Measurements from ENCODE around the gene PLB1. TPM values are rescaled to one million over a fixed set of nuclear protein-coding genes. Genes with fewer than 3 reads are reported as not detected.

The PLB1 gene
- total and polyA plus RNA-seq, 2 experiments from 2014 or later, result 0.06 to 0.21 TPM

DNA sequence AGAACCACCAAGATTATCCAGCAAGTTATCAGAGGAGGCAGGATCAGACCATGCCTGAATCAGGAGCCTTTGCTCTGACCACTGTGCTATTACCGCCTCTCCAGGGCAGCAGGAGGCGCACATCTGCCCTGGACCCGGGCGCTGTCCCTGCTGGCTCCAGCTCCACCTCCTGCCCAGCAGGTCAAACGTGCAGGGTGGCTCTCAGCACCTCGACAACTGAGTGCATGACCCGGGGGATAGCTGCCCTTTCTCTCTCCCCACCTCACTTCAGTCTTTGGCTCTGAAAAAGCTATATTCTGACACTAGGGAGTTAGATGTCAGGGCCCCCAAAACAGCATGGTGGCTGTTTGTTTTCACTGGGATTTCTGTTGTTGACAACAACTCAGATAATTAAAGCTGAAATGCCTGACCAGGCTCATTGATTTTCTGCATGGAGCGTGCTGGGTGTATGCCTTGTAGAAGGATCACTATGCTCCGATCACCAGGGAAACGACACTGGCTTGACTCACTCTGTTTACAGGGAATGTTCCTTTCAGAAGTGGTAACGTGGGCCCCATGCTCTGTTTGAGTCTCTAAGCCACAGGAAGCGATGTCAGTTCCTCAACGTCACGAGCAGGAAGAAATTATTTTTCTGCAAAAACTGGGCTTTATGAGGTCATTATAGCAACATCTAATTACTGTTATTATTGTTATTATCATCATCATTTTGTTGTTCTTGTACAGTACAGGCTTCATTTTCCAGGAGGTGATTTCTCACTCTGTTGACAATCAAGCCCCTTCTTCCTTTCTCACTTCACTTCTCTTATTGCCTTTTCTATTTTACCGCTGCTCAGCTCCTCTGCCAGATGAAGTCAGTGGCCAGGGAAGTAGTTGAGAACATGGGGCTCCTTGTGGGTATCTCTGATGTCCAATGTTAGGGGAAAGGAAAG lies 125.6 kb downstream of the PLB1 start:
- Mint-ChIP-seq H3K36me3 (ENCODE audit: low read depth) (no peaks in the 10 kb centered on the region), H3K4me1 (peaks cover 32% of the 10 kb centered on the region), H3K9me3 (no peaks in the 10 kb centered on the region; the same call in 2 of the 3 replicates), H3K4me3 (no peak overlapping the region), H3K27me3 (ENCODE audit: insufficient read depth, low read depth, poor library complexity) (peaks cover 8% of the 10 kb centered on the region), H3K27ac (no peak overlapping the region)
- H3K36me3 ChIP-seq (ENCODE audit: insufficient read depth), result no peaks in the 10 kb centered on the region
- no peaks in the 10 kb centered on the region for H3K27me3 ChIP-seq (ENCODE audit: insufficient read depth)
- no peak overlapping the region for H3K4me2 ChIP-seq
- no peak overlapping the region for H3K4me3 ChIP-seq
- no peaks in the 10 kb centered on the region for H4K20me1 ChIP-seq (replicated peaks; ENCODE audit: insufficient read depth)
- TF ChIP-seq ZNF114 (CRISPR knock-in tag; IDR thresholded peaks at IDR 0.05), result no peak
- TF ChIP-seq, protein P1, sequence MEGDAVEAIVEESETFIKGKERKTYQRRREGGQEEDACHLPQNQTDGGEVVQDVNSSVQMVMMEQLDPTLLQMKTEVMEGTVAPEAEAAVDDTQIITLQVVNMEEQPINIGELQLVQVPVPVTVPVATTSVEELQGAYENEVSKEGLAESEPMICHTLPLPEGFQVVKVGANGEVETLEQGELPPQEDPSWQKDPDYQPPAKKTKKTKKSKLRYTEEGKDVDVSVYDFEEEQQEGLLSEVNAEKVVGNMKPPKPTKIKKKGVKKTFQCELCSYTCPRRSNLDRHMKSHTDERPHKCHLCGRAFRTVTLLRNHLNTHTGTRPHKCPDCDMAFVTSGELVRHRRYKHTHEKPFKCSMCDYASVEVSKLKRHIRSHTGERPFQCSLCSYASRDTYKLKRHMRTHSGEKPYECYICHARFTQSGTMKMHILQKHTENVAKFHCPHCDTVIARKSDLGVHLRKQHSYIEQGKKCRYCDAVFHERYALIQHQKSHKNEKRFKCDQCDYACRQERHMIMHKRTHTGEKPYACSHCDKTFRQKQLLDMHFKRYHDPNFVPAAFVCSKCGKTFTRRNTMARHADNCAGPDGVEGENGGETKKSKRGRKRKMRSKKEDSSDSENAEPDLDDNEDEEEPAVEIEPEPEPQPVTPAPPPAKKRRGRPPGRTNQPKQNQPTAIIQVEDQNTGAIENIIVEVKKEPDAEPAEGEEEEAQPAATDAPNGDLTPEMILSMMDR (conservative IDR thresholded peaks at IDR 0.05; ENCODE audit: low read depth in 2 of 2), result peak in 1 of 2 experiments; percentile 78
- peak; percentile 49 for DNase-seq (ENCODE audit: low spot score)
- no peak overlapping the region for H3K27ac ChIP-seq (ENCODE audit: low read depth)
- H3F3A ChIP-seq (replicated peaks; ENCODE audit: low read depth), result no peaks in the 10 kb centered on the region
- H3K4me1 ChIP-seq (ENCODE audit: insufficient read depth), result peaks cover 11% of the 10 kb centered on the region
- 0 out of 2 replicates have a peak, but pooled peaks cover 4% of the 10 kb centered on the region for H3K9me2 ChIP-seq (ENCODE audit: insufficient read depth)
- peak overlapping the region; percentile 70; the same call in 1 of the 2 replicates for H2AFZ ChIP-seq
- peak; percentile 86 for ATAC-seq
- H3K79me2 ChIP-seq (replicated peaks; ENCODE audit: insufficient read depth), result no peaks in the 10 kb centered on the region

DNA sequence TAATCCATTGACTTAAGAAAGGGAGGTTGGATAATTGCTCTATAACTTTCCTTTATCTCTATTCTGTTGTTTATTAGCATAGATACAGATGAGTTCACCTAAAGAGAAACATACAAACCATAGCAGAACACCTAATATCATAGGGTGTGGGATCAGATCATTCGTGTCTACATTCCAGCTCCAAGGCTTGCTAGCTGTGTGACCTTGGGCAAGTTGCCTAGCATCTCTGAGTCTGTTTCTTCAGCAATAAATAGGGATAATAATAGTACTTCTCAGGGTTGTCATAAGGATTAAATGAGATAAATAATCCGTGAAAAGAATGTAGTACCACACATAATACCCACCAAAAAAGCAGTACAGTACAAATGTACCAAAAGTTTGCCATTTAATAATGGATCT lies 126.2 kb downstream of the PLB1 start:
- no peak for DNase-seq (ENCODE audit: low spot score)
- Histone ChIP-seq H3K4me1 (ENCODE audit: insufficient read depth) (peaks cover 11% of the 10 kb centered on the region), H3K4me3 (no peak overlapping the region), H2AFZ (no peak overlapping the region), H3K27ac (ENCODE audit: low read depth) (no peak overlapping the region), H3F3A (replicated peaks; ENCODE audit: low read depth) (no peaks in the 10 kb centered on the region), H3K9me2 (ENCODE audit: insufficient read depth) (0 out of 2 replicates have a peak, but pooled peaks cover 4% of the 10 kb centered on the region), H3K27me3 (ENCODE audit: insufficient read depth) (no peaks in the 10 kb centered on the region), H3K4me2 (no peak overlapping the region), H3K36me3 (ENCODE audit: insufficient read depth) (no peaks in the 10 kb centered on the region), H4K20me1 (replicated peaks; ENCODE audit: insufficient read depth) (no peaks in the 10 kb centered on the region), H3K79me2 (replicated peaks; ENCODE audit: insufficient read depth) (no peaks in the 10 kb centered on the region)
- Mint-ChIP-seq H3K27ac (no peak overlapping the region), H3K36me3 (ENCODE audit: low read depth) (no peaks in the 10 kb centered on the region), H3K4me3 (no peak overlapping the region), H3K9me3 (no peaks in the 10 kb centered on the region; the same call in 2 of the 3 replicates), H3K27me3 (ENCODE audit: insufficient read depth, low read depth, poor library complexity) (peaks cover 8% of the 10 kb centered on the region), H3K4me1 (peaks cover 32% of the 10 kb centered on the region)
- ATAC-seq, result no peak
- TF ChIP-seq ZNF331 (CRISPR knock-in tag; IDR thresholded peaks at IDR 0.05; ENCODE audit: low read depth) (no peak), NANOG (IDR thresholded peaks at IDR 0.05; ENCODE audit: borderline replicate concordance) (no peak), POLR2AphosphoS5 (IDR thresholded peaks at IDR 0.05; ENCODE audit: low read depth) (no peak), CREB1 (CRISPR knock-in tag; IDR thresholded peaks at IDR 0.05; ENCODE audit: low read depth) (no peak), EZH2 (IDR thresholded peaks at IDR 0.05; ENCODE audit: low read depth, unreplicated experiment) (no peak), STAT1 (IDR thresholded peaks at IDR 0.05; ENCODE audit: unreplicated experiment) (no peak), EZH2phosphoT487 (IDR thresholded peaks at IDR 0.05; ENCODE audit: unreplicated experiment) (no peak), ZNF114 (CRISPR knock-in tag; IDR thresholded peaks at IDR 0.05) (no peak), JUNB (IDR thresholded peaks at IDR 0.05; ENCODE audit: unreplicated experiment) (no peak)
- TF ChIP-seq, protein P1 (conservative IDR thresholded peaks at IDR 0.05; ENCODE audit: low read depth in 2 of 2), result no peak
- TF ChIP-seq, protein P2, sequence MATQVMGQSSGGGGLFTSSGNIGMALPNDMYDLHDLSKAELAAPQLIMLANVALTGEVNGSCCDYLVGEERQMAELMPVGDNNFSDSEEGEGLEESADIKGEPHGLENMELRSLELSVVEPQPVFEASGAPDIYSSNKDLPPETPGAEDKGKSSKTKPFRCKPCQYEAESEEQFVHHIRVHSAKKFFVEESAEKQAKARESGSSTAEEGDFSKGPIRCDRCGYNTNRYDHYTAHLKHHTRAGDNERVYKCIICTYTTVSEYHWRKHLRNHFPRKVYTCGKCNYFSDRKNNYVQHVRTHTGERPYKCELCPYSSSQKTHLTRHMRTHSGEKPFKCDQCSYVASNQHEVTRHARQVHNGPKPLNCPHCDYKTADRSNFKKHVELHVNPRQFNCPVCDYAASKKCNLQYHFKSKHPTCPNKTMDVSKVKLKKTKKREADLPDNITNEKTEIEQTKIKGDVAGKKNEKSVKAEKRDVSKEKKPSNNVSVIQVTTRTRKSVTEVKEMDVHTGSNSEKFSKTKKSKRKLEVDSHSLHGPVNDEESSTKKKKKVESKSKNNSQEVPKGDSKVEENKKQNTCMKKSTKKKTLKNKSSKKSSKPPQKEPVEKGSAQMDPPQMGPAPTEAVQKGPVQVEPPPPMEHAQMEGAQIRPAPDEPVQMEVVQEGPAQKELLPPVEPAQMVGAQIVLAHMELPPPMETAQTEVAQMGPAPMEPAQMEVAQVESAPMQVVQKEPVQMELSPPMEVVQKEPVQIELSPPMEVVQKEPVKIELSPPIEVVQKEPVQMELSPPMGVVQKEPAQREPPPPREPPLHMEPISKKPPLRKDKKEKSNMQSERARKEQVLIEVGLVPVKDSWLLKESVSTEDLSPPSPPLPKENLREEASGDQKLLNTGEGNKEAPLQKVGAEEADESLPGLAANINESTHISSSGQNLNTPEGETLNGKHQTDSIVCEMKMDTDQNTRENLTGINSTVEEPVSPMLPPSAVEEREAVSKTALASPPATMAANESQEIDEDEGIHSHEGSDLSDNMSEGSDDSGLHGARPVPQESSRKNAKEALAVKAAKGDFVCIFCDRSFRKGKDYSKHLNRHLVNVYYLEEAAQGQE (IDR thresholded peaks at IDR 0.05; ENCODE audit: unreplicated experiment), result no peak
- TF ChIP-seq, protein P3, sequence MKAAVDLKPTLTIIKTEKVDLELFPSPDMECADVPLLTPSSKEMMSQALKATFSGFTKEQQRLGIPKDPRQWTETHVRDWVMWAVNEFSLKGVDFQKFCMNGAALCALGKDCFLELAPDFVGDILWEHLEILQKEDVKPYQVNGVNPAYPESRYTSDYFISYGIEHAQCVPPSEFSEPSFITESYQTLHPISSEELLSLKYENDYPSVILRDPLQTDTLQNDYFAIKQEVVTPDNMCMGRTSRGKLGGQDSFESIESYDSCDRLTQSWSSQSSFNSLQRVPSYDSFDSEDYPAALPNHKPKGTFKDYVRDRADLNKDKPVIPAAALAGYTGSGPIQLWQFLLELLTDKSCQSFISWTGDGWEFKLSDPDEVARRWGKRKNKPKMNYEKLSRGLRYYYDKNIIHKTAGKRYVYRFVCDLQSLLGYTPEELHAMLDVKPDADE (IDR thresholded peaks at IDR 0.05), result no peak
